H4 (cell line): ENCODE measurements around the gene IDI1. TPM values are rescaled to one million over a fixed set of nuclear protein-coding genes. Genes with fewer than 3 reads are reported as not detected.
"Not testable (repeated sequence)": the region's sequence is repeated elsewhere in the genome, so short reads cannot be mapped to it uniquely, and the experiment has no call there.

ENCODE experiments used
- DNase-seq: peaks from one replicate; pipeline ENCODE4 v3.0.0-alpha.2; 2015; ENCODE audit warnings: low spot score
- total RNA-seq: library from RNA; depleted of rRNA; stranded (reverse); fragments of >200 nt; shearing (Covaris generic); gene quantifications from 2 replicates; pipeline ENCODE4 v1.2.3, GENCODE V29; 2014

The IDI1 gene
- total RNA-seq, 1 experiment from 2014 or later = 96.9 TPM

DNA sequence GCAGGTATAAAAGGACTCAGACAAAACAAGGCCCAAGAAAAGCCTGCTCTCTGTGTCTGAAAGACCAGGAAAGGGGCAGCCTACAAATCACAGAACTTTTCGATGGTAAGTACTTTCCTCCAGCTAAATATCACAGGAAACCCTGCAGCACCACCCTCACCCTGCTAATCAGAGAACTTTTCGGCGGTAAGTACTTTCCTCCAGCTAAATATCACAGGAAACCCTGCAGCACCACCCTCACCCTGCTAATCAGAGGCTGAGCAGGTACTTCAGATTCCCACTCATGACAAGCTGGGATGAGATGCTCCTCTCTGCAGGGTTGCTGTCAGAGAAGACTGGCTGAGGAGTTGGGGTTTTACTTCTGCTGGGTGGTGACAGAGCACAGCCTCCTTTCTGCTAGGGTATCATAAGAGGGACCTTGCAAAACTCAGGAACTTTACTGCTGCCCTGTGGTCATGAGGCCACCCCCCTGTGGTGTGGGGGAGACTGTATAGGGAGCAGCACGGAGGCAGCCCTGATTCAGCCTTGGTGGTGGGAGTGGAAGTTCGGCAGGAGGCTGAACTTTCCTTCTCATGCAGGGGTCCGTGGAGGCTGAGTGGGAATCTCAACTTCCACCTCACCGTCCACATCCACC lies 14.4 kb upstream of the IDI1 start:
- no peak for DNase-seq

DNA sequence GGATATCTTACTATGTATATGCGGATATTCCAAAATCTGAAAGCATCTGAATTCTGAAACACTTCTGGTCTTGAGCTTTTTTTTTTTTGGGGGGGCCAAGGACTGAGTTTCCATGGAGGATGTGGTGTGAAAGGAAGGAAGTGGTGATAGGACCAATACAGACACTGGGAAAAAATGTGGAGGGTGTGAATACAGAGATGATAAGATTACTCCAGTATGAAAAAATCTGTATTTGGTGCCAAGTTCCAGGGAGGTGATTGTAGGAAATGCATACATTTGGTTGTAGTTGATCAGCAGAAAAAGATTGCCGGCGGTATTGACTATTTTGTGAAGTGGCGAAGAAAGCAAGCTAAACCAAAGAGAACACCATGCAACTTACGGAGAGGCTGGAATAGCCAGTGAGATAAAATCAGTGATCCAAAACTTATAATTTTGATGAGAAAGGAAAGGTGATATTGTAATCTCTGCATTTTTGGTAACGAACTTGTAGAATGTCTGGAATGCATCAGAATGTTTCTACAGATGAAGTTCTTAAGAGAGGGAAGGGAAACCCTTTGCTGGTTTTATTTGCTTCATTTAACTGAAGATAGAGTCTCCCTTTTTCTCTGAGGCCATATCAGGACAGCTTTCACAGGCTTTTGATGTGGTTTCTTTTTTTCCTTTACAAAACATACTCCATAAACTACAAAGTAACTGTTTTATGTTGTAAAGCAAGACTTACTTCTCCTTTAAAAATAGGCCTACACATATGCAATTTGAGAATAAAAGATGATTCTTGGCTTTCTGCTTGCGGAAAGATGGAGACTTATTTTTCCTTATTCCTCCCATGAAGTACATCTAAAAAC lies 13.2 kb upstream of the IDI1 start:
- no peak for DNase-seq

DNA sequence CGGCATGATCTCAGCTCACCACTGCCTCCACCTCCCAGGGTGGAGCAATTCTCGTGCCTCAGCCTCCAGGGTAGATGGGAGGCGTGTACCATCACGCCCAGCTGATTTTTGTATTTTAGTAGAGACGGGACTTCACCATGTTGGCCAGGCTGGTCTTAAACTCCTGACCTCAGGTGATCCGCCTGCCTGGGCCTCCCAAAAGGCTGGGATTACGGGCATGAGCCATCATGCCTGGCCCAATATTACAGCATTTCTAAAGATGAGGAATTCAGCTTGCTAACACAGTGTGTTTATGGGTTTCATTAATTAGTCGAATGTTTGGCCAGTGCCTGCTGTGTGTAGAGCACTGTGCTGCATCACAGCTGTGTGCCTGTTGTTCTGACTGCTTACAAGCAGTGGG lies 11.0 kb upstream of the IDI1 start:
- DNase-seq = no peak

DNA sequence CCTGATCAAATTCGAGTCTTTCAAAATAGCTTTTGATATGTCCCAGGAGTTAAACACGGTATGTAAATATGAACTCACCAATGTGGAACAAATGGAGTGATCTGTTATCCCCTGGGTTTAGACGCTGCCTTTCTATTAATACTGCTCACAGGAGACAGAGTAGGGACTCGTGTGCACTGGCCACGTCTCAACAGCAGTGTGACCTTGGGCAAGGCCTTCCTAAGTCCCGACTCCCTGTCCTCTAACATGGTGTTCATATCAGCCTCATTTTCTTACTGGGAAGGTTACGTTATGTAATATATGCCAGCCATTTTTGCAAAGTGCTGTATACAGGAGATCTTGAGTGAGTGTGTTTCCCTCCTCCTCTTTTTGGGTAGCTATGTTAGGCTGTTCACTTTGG lies 9.1 kb upstream of the IDI1 start:
- DNase-seq = no peak

DNA sequence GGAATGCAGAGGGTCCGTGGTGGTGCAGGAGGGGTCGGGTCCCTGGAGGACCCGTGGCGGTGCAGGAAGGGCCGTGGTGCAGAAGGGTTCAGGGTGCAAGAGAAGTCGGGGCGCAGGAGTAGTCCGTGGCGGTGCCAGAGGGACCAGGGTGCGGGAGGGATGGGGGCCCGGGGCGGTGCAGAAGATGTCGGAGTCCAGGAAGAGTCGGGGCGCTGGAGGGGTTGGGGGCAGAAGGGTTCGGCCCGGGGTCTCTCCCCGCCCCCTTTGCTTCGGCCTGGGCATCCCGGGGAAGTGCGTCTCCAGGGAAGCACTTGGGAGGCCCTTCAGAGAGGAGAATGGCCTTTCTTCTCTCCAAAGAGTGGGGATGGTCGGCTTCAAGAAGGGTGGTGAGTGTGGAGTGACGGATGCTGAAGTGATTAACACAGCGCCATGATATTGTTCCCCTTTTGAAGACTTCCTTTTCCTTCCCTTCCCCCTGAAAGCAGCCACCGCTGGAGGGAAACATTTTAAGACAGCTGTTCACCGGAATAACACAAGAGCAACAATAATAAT lies 8.3 kb upstream of the IDI1 start:
- DNase-seq = no peak

DNA sequence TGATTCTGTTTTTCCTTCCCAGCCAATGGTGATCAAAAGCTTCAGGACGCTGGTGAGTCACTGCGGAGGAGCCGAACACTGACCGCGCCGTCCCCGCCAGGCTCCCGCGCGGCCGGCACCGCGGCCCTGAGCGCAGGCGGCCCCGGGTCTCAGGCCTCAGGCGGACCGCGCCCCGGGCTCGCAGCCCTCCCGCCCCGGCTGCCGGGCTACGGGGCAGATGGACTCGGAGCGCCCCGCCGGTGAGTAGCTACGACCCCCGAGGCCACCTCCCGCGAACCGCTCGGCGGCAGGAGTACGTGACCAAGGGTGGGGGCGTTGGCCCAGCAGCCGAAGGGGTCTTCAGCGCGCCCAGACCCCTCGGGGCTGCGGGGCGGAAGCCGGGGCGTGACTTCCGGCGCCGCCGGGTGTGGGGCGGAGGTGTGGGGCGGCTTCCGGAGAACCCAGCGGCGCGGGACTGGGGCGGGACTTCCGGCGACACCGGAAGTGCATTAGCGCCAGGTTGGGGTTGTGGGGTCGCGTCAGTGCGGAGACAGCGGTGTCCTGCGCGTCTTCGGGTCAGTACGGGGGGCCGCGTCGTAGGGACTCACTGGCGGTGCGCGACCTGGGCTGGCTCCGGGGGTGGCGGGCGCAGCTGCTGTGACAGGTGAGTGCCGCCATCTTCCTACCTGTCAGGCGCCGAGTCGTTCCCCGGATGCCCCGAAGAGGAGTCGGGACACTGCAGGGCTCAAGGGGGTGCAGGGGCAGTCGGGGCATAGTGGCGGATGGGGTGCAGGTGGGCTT lies 7.6 kb upstream of the IDI1 start, which contains the start of gene WDR37:
Gene WDR37, plus strand, starts transcription at position 60 of the 780 bp plus-strand sequence. CDS start 15,771 bp downstream, outside the sequence.
- peak; percentile 60 for DNase-seq

DNA sequence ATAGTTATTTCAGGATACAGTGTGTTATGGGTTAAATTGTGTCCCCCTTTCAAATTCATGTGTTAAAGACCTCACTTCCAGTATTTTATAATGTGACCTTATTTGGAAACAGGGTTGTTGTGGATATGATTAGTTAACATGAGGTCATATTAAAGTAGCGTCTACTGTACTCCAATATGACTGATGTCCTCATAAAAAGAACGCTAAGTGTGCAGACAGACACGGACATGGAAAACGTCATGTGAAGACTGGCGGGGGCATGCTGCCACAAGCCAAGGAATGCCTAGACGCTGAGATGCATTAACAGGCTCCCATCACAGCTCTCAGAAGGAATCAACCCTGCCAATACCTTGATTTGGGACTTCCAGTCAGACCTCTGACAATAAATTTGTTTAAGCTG lies 5.8 kb upstream of the IDI1 start:
- DNase-seq = no peak

DNA sequence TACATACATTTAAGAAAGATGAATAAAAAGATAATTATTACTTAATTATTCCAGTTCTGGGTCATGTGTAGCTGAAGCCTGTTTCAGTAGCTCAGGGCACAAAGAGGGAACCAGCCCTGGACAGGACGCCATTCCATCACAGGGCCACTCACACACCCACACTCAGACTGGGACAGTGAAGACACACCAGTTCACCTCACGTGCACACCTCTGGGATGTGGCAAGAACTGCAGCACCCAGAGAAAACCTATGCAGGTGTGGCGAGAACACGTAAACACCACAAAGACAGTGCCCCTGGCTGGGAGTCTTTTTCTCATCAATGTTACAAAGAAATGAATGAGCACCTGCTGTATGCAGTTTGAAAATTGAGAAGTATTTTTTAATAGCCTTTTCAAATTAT lies 1.6 kb upstream of the IDI1 start:
- DNase-seq = no peak

DNA sequence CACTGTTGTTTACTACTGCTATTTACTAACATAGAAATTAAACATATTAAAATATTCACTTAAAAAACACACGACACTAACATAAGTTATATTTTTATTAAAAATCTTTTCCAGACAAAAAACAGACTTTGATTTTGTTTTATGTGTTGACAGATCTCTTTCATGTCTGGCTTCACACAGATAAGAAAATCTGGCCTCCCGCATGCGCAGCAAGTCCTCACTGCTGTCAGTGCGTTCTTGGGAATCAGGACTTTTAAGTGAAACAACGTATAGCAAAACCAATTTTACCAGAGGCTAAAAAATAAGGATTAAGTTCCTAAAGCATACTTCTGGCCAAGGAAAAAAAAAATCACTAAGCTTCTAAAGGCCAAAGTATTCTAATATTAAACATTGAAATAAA lies 1.2 kb upstream of the IDI1 start:
- no peak for DNase-seq

DNA sequence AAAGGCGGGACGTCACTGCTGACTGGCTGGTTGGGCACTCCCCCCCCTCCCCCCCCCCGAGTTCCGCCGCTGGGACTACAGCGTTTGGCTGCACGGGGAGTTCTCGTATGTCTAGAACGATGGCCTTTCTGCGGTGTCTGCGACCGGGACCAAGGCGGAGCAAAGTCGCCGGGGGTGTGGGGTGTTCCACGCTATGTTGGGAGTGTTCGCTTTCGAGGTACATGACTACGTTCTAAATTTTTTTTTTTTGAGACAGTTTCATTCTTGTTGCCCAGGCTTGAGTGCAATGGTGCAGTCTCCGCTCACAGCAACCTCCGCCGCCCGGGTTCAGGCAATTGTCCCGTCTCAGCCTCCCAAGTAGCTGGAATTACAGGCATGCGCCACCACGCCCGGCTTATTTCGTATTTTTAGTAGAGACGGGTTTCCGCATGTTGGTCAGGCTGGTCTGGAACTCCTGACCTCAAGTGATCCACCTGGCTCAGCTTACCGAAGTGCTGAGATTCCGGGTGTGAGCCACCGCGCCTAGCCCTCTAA lies 573 bp upstream of the IDI1 start:
- no peak for DNase-seq

DNA sequence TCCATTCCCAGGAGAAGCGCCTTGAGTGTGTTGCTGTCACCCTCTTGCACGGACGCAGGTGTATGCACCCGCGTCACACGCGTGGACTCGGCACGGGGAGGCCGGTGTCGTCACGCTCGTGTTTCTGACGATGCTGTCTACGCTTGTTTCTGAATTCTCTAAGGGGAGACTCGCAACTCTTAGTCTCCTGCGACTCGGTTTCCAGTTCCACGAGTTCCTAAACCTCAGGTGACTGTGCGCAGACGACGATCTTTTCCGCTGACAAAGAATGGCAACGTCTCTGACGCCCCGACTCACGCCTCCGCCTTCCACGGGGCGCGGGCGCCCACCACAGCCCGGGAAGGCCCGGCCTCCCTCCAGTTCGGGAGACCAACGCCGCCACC lies 579 bp downstream of the IDI1 start:
- DNase-seq = no peak

DNA sequence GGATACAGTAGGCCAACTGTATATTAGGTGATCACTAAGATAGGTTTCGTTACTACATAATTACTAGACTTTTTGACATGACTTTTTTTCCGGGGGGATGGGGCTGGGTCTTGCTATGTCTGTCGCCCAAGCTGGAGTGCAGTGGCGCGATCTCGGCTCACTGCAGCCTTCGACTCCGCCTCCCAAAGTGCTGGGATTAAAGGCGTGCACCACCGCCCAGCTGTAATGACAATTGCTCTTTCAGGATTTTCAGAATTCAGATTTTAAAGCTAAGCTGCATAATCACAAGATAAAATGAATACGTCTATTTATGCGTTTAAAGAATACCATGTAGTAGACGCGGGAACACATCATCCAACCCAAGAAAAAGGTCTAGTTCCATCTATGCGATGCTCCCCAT lies 982 bp downstream of the IDI1 start:
- DNase-seq = no peak

DNA sequence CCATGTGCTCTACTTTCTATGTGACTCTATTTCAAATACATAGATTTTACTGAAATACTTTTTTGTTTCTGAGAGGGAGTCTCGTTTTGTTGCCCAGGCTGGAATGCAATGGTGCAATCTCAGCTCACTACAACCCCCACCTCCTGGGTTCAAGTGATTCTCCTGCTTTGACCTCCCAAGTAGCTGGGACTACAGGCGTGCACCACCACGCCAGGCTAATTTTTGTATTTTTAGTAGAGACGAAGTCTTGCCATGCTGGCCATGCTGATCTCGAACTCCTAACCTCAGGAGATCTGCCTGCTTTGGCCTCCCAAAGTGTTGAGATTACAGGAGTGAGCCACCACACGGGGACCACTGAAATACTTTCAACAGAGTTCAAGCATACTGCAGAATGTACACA lies 3.5 kb downstream of the IDI1 start:
- no peak for DNase-seq

DNA sequence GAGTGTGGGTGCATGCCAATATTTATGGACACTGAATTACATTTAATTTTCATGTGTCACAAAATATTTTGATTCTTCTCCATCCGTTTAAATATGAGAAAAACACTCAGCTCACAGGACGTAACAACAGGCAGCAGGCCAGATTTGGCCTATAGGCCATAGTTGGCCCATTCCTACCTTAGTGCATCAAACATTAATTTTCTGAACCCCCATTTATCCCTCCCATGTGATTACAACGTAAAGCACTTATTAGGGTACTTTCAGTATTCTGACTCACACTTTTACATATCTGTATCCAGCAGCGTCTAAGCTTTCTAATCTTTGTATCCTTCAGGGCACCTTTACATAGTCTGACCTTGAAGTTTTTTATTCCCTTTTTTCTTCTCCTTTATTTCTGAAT lies 4.0 kb downstream of the IDI1 start:
- DNase-seq = no peak

DNA sequence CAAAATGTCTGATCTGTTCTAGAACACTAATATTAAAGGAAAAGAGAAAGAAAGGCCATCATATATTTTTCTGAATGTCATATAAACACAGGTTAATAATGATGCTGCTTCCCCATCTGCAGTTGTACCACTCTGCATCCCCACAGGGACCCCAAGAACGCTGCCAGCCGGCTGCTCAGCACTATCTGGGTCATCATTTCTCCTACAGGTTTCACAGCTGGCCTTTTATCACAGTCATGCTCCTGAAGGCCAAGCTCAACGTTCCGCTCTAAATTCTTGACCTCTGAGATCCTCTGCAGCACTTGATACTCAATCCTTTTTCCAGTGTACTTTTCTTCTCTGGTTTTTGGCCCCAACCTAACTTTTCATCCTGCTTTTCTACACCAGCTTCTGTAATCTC lies 4.8 kb downstream of the IDI1 start:
- no peak for DNase-seq

DNA sequence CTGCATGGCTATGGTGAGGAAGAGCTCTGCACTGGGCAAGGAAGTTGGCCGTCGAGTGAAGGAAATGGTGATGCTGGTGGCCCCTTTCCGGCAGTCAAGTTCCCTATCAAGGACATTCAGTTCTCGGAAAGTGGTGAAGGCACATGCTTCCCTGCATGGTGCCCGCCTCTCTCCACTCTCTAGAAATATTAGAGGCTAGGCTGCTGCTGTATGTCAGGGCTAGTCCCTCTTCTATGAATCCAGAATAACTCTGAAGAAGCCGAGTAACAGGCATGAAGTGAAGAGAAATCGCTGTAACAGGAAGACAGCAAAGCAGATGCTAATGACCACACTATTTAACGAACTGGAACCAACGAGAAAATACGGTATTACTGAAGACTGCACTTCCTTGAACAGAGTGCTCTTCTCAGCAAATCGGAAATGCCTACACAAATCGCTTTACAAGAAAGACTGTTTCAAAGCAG lies 5.4 kb downstream of the IDI1 start:
- DNase-seq = no peak

DNA sequence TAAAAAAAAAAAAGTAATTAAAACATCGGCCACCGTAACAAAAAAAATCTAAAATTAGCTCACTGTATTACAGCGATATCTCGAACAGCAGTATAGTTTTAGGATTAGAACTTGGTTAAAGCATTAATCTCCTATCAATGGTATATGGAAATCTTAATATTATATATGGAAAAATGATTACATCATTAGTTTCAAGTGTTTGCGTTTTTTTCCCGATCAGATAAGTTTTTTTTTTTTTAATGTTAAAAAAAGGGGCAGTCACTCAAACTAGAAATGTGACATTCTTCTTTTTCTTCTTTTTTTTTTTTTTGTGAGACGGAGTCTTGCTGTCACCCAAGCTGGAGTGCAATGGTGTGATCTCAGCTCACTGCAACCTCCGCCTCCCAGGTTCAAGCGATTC lies 7.4 kb downstream of the IDI1 start:
- no peak for DNase-seq

DNA sequence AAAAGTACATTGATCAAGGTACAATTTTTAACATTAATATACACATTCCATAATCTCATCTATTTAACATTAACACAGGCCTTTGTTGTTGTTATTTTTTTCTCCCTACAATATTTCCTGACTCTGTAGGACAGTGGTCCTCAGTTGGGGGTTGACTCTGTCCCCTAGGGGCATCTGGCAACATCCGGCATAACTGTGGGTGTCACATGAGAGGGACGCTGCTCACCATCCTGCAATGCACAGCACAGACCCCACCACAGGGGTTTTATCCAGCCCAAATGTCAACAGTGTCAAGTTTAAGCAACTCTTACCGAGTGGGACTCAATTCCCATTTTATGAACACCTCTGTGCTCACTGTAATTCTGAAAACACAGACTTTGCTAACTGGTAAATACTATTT lies 8.8 kb downstream of the IDI1 start:
- DNase-seq = no peak

DNA sequence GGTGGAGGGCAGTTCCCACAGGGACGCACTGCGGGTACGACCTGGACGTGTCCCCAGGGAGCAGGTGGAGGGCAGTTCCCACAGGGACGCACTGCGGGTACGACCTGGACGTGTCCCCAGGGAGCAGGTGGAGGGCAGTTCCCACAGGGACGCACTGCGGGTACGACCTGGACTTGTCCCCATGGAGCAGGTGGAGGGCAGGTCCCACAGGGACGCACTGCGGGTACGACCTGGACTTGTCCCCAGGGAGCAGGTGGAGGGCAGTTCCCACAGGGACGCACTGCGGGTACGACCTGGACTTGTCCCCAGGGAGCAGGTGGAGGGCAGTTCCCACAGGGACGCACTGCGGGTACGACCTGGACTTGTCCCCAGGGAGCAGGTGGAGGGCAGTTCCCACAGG lies 10.2 kb downstream of the IDI1 start:
- not testable (repeated sequence) for DNase-seq

DNA sequence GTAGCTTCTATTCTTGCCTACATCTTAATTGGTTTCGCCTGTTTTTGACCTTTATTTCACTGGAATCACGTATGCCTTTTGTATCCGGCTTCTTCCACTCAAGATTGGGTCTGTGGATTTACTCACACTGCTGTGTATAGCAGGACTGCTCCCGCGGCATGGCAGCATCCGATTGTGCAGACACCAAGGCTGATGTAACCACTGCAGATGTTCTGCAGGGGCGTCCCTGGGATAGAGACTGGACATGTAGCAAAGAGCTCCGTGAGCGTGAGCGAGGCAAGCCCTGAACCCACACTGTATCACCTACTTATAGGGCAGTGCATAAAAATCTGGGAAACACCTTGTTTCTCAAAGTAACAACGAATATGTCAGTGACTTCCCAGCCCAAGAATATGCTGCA lies 11.8 kb downstream of the IDI1 start:
- DNase-seq = no peak

DNA sequence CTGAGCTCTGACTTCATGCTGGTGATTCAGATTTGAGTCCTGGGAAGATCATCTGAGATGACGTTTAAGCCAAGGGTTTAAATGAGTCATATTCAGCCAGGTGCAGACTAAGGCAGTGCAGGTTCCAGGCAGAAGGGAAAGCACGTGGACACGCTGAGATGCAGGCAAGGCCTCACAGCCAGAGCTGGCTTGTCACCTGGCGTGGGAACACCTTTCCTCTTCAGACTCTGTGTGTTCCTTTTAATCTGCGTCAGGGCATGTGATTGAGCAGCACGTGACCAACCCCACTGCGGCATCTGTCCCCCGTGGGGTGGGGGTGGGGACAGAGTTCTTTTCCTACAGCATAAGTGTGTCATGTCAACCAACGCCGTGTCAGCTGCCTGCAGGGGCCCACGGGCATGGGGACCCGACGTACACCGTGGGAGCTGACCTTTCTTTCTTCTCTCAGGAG lies 12.6 kb downstream of the IDI1 start:
- DNase-seq = no peak

DNA sequence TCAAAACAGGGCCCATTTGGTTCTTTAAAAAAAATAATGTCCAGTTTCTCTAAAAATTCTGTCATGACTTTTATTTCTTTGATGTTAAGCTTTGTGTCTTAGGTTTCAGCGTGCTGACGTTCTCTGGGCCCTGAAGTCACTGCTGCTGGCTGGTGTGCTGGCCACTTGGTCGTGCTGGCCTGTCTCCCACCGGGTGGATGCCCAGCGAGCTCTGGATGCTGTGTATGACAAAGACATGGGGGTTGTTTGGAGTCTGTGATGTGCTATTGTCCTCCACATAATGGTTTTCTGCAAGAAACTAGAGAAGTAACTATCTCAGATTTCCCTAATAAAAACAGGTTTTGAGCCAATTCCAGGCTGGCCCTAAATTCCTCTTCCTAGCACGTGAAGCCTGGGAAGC lies 13.7 kb downstream of the IDI1 start:
- DNase-seq = no peak
